Suprapubic skin (tissue), 4 donors: ENCODE measurements around the gene CCL24.

Experiments used
- EP300 ChIP-seq: sonication (generic); formaldehyde crosslinking; IDR thresholded peaks from one replicate; pipeline ENCODE4 v1.6.1; 2017; ENCODE audit warnings: antibody characterized with exemption
- POLR2A ChIP-seq, 2 donors: fragments of 450-650 bp; IDR thresholded peaks; one replicate each; pipeline ENCODE4 v1.6.1; 2017; ENCODE audit warnings: antibody characterized with exemption in 2 of 2, mild to moderate bottlenecking in 2 of 2, moderate library complexity in 2 of 2
- POLR2AphosphoS5 ChIP-seq, 3 donors: sonication (generic); formaldehyde crosslinking; IDR thresholded peaks; one replicate each; pipeline ENCODE4 v1.6.1; 2017; ENCODE audit warnings: antibody characterized with exemption in 3 of 3
- TF ChIP-seq, protein P1 (sequence below), 2 donors: fragments of 200-600 bp in 1 of 2; fragments of 450-650 bp in 1 of 2; sonication (generic) in 1 of 2; IDR thresholded peaks; one replicate each; pipeline ENCODE4 v1.5.1; 2016 to 2019; ENCODE audit warnings: antibody characterized with exemption in 2 of 2, mild to moderate bottlenecking in 1 of 2, moderate library complexity in 1 of 2

DNA sequence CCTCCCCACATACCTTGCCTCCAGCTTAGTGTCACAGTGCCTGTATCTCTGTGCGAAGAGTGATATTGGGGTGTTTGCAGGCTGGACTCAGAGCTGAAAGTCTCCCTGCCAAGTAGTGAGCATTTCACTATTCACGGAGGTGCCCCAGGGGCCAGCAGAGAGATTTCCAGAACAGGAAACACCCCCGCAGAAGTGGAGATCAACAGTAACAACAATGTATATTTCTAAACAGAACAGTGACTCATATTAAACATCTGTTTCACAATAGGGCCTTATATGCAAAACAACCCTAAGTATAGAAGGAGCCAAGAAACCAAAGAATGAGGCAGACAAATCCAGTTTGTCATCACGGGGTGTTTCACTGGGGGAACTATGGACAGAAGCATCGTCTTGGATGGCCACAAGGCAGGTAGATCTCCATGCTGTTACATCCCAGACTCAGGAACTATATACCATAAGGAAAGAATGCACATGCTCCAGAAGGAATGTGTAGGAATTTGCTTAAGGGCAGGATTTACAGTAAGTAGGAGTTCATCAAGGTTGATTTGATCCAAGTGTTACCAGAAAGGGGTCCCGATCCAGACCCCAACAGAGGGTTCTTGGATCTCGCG is 29.3 kb upstream of the CCL24 start:
- no peak for TF ChIP-seq POLR2AphosphoS5 (IDR thresholded peaks at IDR 0.05)
- TF ChIP-seq EP300: no peak
- TF ChIP-seq POLR2A (IDR thresholded peaks at IDR 0.05): no peak
- TF ChIP-seq, protein P1, sequence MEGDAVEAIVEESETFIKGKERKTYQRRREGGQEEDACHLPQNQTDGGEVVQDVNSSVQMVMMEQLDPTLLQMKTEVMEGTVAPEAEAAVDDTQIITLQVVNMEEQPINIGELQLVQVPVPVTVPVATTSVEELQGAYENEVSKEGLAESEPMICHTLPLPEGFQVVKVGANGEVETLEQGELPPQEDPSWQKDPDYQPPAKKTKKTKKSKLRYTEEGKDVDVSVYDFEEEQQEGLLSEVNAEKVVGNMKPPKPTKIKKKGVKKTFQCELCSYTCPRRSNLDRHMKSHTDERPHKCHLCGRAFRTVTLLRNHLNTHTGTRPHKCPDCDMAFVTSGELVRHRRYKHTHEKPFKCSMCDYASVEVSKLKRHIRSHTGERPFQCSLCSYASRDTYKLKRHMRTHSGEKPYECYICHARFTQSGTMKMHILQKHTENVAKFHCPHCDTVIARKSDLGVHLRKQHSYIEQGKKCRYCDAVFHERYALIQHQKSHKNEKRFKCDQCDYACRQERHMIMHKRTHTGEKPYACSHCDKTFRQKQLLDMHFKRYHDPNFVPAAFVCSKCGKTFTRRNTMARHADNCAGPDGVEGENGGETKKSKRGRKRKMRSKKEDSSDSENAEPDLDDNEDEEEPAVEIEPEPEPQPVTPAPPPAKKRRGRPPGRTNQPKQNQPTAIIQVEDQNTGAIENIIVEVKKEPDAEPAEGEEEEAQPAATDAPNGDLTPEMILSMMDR (IDR thresholded peaks at IDR 0.05): no peak
